Inferior parietal cortex (tissue), 1 donor: ENCODE measurements around the gene RPAP2.

Experiments used
- DNase-seq: peaks from one replicate; pipeline ENCODE4 v3.0.0-alpha.2; 2016; ENCODE audit errors: extremely low spot score

Gene RPAP2

GRCh38 chr1:92447033-92447681, 148.3 kb downstream of the RPAP2 start:
- no peak for DNase-seq

GRCh38 chr1:92447976-92448375, 149.1 kb downstream of the RPAP2 start:
- no peak for DNase-seq
